WTC11 (cell line): ENCODE data around the gene RGP1. TPM values are rescaled to one million over a fixed set of nuclear protein-coding genes. Genes with fewer than 3 reads are reported as not detected.

ENCODE experiments used
- ATAC-seq: fragments of 200-7000 bp; cut with Tn5 transposase; 2 replicates; pipeline ENCODE4 v1.10.0; 2021; ENCODE audit warnings: mild to moderate bottlenecking, moderate library complexity
- CTCF ChIA-PET: fragments of 300-600 bp; sonication (Branson Sonifier 250); formaldehyde crosslinking; loops from one replicate; lab custom pipeline; 2021; ENCODE audit warnings: antibody characterized with exemption; lab: Charles Lee
- POLR2A ChIA-PET: fragments of 350-600 bp; sonication (Branson Sonifier 250); formaldehyde crosslinking; loops from one replicate; lab custom pipeline; 2021; ENCODE audit warnings: antibody characterized with exemption; lab: Charles Lee
- DNase-seq: peaks from one replicate; pipeline ENCODE4 v3.0.0; 2021; ENCODE audit warnings: low spot score
- H3K27ac Mint-ChIP-seq: 2 replicates; pipeline ENCODE4 v1.8.0; 2021; ENCODE audit warnings: mixed read lengths
- H3K27me3 Mint-ChIP-seq: 2 replicates; pipeline ENCODE4 v1.8.0; 2021; ENCODE audit warnings: low read depth, mild to moderate bottlenecking, moderate library complexity, mixed read lengths
- H3K36me3 Mint-ChIP-seq: 2 replicates; pipeline ENCODE4 v1.8.0; 2021; ENCODE audit warnings: mixed read lengths
- H3K4me1 Mint-ChIP-seq: 2 replicates; pipeline ENCODE4 v1.8.0; 2022; ENCODE audit warnings: mixed read lengths
- H3K4me3 Mint-ChIP-seq: 2 replicates; pipeline ENCODE4 v1.8.0; 2021; ENCODE audit warnings: mild to moderate bottlenecking, moderate library complexity, mixed read lengths
- H3K9me3 Mint-ChIP-seq: 2 replicates; pipeline ENCODE4 v1.8.0; 2021; ENCODE audit warnings: mixed read lengths
- AFF4 ChIP-seq: sonication (generic); formaldehyde crosslinking; IDR thresholded peaks from 2 replicates; pipeline ENCODE4 v1.8.1; 2023; ENCODE audit warnings: mild to moderate bottlenecking, missing genetic modification reagents, borderline replicate concordance
- ARID4B ChIP-seq: sonication (generic); formaldehyde crosslinking; IDR thresholded peaks from 2 replicates; pipeline ENCODE4 v1.8.0; 2023; ENCODE audit warnings: missing genetic modification reagents, mild to moderate bottlenecking, borderline replicate concordance
- CDX4 ChIP-seq: fragments of 250-450 bp; sonication (Bioruptor Pico); IDR thresholded peaks from 2 replicates; pipeline ENCODE4 v1.9.0; 2021; ENCODE audit warnings: moderate library complexity, mild to moderate bottlenecking, inconsistent platforms, borderline replicate concordance
- CTCF ChIP-seq: fragments of 200-600 bp; IDR thresholded peaks from 2 replicates; pipeline ENCODE4 v1.8.0; 2022; ENCODE audit warnings: antibody characterized with exemption
- FOXP4 ChIP-seq: sonication (generic); formaldehyde crosslinking; IDR thresholded peaks from 2 replicates; pipeline ENCODE4 v1.8.0; 2022; ENCODE audit warnings: mild to moderate bottlenecking, missing genetic modification reagents
- JAZF1 ChIP-seq: fragments of 250-450 bp; sonication (Bioruptor Pico); IDR thresholded peaks from 2 replicates; pipeline ENCODE4 v1.9.0; 2021; ENCODE audit warnings: moderate library complexity, mild to moderate bottlenecking, inconsistent platforms
- MYBL2 ChIP-seq: sonication (generic); formaldehyde crosslinking; IDR thresholded peaks from 2 replicates; pipeline ENCODE4 v1.8.1; 2023; ENCODE audit warnings: mild to moderate bottlenecking, moderate library complexity, missing genetic modification reagents
- NFE2L1 ChIP-seq: sonication (generic); formaldehyde crosslinking; IDR thresholded peaks from 2 replicates; pipeline ENCODE4 v1.8.1; 2023; ENCODE audit warnings: missing genetic modification reagents
- NR1H2 ChIP-seq: sonication (generic); formaldehyde crosslinking; IDR thresholded peaks from 2 replicates; pipeline ENCODE4 v1.9.0; 2021; ENCODE audit warnings: mild to moderate bottlenecking, moderate library complexity, missing genetic modification reagents
- NR2C2 ChIP-seq: sonication (generic); formaldehyde crosslinking; IDR thresholded peaks from 2 replicates; pipeline ENCODE4 v1.8.0; 2022; ENCODE audit warnings: mild to moderate bottlenecking, missing genetic modification reagents
- STAT6 ChIP-seq: sonication (generic); formaldehyde crosslinking; conservative IDR thresholded peaks from 2 replicates; pipeline ENCODE4 v1.8.1; 2023; ENCODE audit warnings: mild to moderate bottlenecking, low read depth, missing genetic modification reagents, moderate library complexity
- USF2 ChIP-seq: sonication (generic); formaldehyde crosslinking; IDR thresholded peaks from 2 replicates; pipeline ENCODE4 v1.8.1; 2023; ENCODE audit warnings: mild to moderate bottlenecking, missing genetic modification reagents, moderate library complexity
- ZNF121 ChIP-seq: sonication (generic); formaldehyde crosslinking; IDR thresholded peaks from 2 replicates; pipeline ENCODE4 v1.8.0; 2023; ENCODE audit warnings: missing genetic modification reagents
- ZNF219 ChIP-seq: sonication (generic); formaldehyde crosslinking; IDR thresholded peaks from 2 replicates; pipeline ENCODE4 v1.8.0; 2023; ENCODE audit warnings: missing genetic modification reagents, mild to moderate bottlenecking, borderline replicate concordance
- total RNA-seq: library from RNA; stranded (reverse); gene quantifications from 3 replicates; pipeline ENCODE4 v1.2.3, GENCODE V29; 2021

Gene RGP1
- total RNA-seq, 1 experiment from 2014 or later, result 30.0 TPM

GRCh38 chr9:35800530-35800929 lies 51.4 kb downstream of the RGP1 start:
- H3K27ac Mint-ChIP-seq, result no peak overlapping the region
- no peak for DNase-seq
- no peak for ATAC-seq
- TF ChIP-seq CDX4 (CRISPR knock-in tag), result no peak
- TF ChIP-seq JAZF1 (CRISPR knock-in tag), result no peak
- no peak for TF ChIP-seq USF2 (CRISPR knock-in tag)
- no peak for TF ChIP-seq MYBL2 (CRISPR knock-in tag)
- no peak for TF ChIP-seq ARID4B
- peaks cover 3% of the 10 kb centered on the region for H3K36me3 Mint-ChIP-seq
- H3K4me1 Mint-ChIP-seq, result peaks cover 4% of the 10 kb centered on the region
- no peaks in the 10 kb centered on the region for H3K27me3 Mint-ChIP-seq
- POLR2A ChIA-PET, result no interaction called here
- no peak overlapping the region for H3K4me3 Mint-ChIP-seq
- no peaks in the 10 kb centered on the region for H3K9me3 Mint-ChIP-seq
- CTCF ChIA-PET, result interaction anchor here (1.0 to 1.6 kb wide), 3 partner anchors 10 to 13 kb away, joined by 4 to 5 read pairs (median 4); no protein-coding TSS in a partner anchor

GRCh38 chr9:35801328-35802128 lies 52.4 kb downstream of the RGP1 start:
- CTCF ChIA-PET, result interaction anchor here (1.4 to 1.6 kb wide), 3 partner anchors 11 to 25 kb away, joined by 3 to 7 read pairs (median 4); no protein-coding TSS in a partner anchor
- DNase-seq, result no peak
- ATAC-seq, result no peak
- POLR2A ChIA-PET, result no interaction called here
- TF ChIP-seq ZNF219 (no peak), NR1H2 (CRISPR knock-in tag) (no peak), AFF4 (no peak), NFE2L1 (no peak), NR2C2 (CRISPR knock-in tag) (no peak)
- Mint-ChIP-seq H3K27ac (no peak overlapping the region), H3K27me3 (no peaks in the 10 kb centered on the region), H3K9me3 (no peaks in the 10 kb centered on the region), H3K36me3 (peaks cover 3% of the 10 kb centered on the region), H3K4me1 (peaks cover 1% of the 10 kb centered on the region), H3K4me3 (no peak overlapping the region)

GRCh38 chr9:35806101-35806500 lies 57.0 kb downstream of the RGP1 start:
- ATAC-seq (no peak), DNase-seq (no peak)
- ChIA-PET POLR2A (no interaction called here), CTCF (interaction anchor here (1.2 to 1.3 kb wide), 2 partner anchors 16 to 76 kb away, joined by 5 read pairs; no protein-coding TSS in a partner anchor)
- no peak overlapping the region for H3K27ac Mint-ChIP-seq
- no peaks in the 10 kb centered on the region for H3K27me3 Mint-ChIP-seq
- H3K4me3 Mint-ChIP-seq, result no peak overlapping the region
- no peaks in the 10 kb centered on the region for H3K4me1 Mint-ChIP-seq
- H3K9me3 Mint-ChIP-seq, result no peaks in the 10 kb centered on the region
- peaks cover 3% of the 10 kb centered on the region for H3K36me3 Mint-ChIP-seq
- TF ChIP-seq STAT6 (no peak), NFE2L1 (no peak), FOXP4 (CRISPR knock-in tag) (no peak), CTCF (no peak), ZNF121 (no peak)
